K562 (cell line): ENCODE data around the gene IL10RB. TPM values are rescaled to one million over a fixed set of nuclear protein-coding genes. Genes with fewer than 3 reads are reported as not detected.
A peak's percentile ranks its signal among the peaks of the same experiment; 100 is the strongest.

Source experiments
- CBX8 ChIP-seq: fragments of 200-600 bp; sonication (generic); IDR thresholded peaks from 2 replicates; pipeline ENCODE4 v1.6.1; 2012; ENCODE audit warnings: borderline replicate concordance, mixed run types, low read depth, mild to moderate bottlenecking, moderate library complexity, mixed read lengths, low read length, control low read depth, inconsistent platforms; ENCODE audit not compliant: poor library complexity, severe bottlenecking; ENCODE audit errors: extremely low read depth
- GATAD2A ChIP-seq: fragments of 450-650 bp; IDR thresholded peaks from 2 replicates; pipeline ENCODE4 v1.6.1; 2017
- LARP7 ChIP-seq: fragments of 450-650 bp; IDR thresholded peaks from 2 replicates; pipeline ENCODE4 v1.6.1; 2016
- MGA ChIP-seq: fragments of 450-650 bp; IDR thresholded peaks from 2 replicates; pipeline ENCODE4 v1.6.1; 2016; ENCODE audit warnings: mild to moderate bottlenecking, moderate library complexity
- NFYB ChIP-seq: IDR thresholded peaks from 2 replicates; pipeline ENCODE4 v1.6.1; 2011; ENCODE audit warnings: mild to moderate bottlenecking, moderate library complexity; ENCODE audit not compliant: insufficient read length; ENCODE audit errors: extremely low read depth
- PATZ1 ChIP-seq: fragments of 250-450 bp; sonication (Bioruptor Pico); IDR thresholded peaks from 2 replicates; pipeline ENCODE4 v1.5.0; 2020; ENCODE audit warnings: mild to moderate bottlenecking, borderline replicate concordance
- RFX5 ChIP-seq: IDR thresholded peaks from 2 replicates; pipeline ENCODE4 v1.6.1; 2011; ENCODE audit warnings: low read depth, mild to moderate bottlenecking, improper control_type of control experiment, low read length
- SMAD4 ChIP-seq: fragments of 250-450 bp; sonication (Bioruptor Pico); conservative IDR thresholded peaks from 2 replicates; pipeline ENCODE4 v1.8.0; 2021; ENCODE audit warnings: inconsistent platforms, mild to moderate bottlenecking, moderate library complexity
- SNRNP70 ChIP-seq: fragments of 200-400 bp; formaldehyde crosslinking; optimal IDR thresholded peaks from 2 replicates; pipeline ENCODE3; 2017; ENCODE audit warnings: low read depth, low read length
- SUPT5H ChIP-seq: fragments of 450-650 bp; IDR thresholded peaks from 2 replicates; pipeline ENCODE4 v1.6.1; 2016
- ZNF740 ChIP-seq, 3 experiments: fragments of 200-800 bp in 1 of 3; sonication (Bioruptor generic) in 1 of 3; sonication (generic) in 1 of 3; formaldehyde crosslinking in 1 of 3; IDR thresholded peaks; 2 replicates each; pipeline versions ENCODE4 v1.6.1 to v1.8.0; 2016 to 2022; ENCODE audit warnings: mild to moderate bottlenecking in 2 of 3, missing compliant biosample characterization in 2 of 3, missing genetic modification characterization in 2 of 3, missing genetic modification reagents in 1 of 3
- polyA plus RNA-seq, 8 experiments: library from polyadenylated mRNA; depleted of rRNA in 4 of 8; stranded (reverse) in 5 of 8; unstranded in 3 of 8; fragments of >200 nt; fragmentation: Nextera tagmentation in 2 of 8; fragmentation: Illumina TruSeq in 1 of 8; extraction: Ambion mirVana in 2 of 8; extraction: Trizol in 1 of 8; gene quantifications; 2 replicates each; pipeline versions ENCODE4 v1.2.1 to v1.2.3, GENCODE V29; 2011 to 2014; ENCODE audit warnings: inconsistent platforms in 1 of 8, missing spikeins in 1 of 8
- total RNA-seq, 7 experiments: library from RNA; depleted of rRNA in 6 of 7; stranded (reverse); fragments of >200 nt in 6 of 7; fragmentation: Illumina TruSeq in 2 of 7; extraction: Trizol in 2 of 7; gene quantifications; 2 replicates each; pipeline versions ENCODE4 v1.2.1 to v1.2.3, GENCODE V29; 2011 to 2021; ENCODE audit warnings: low replicate concordance in 1 of 7

IL10RB gene
- total and polyA plus RNA-seq, 9 of the 15 experiments (the other 6 are each of a cell fraction or from before 2014, with no cell fraction given) = 10.9 to 33.8 (median 23.0) TPM

GRCh38 chr21:33324291-33325221, 58.4 kb downstream of the IL10RB start, which contains the start of gene IFNAR1 (continued):
- TF ChIP-seq NFYB (no peak), MGA (peak; percentile 91), PATZ1 (peak; percentile 84; the same call in 1 of the 2 replicates), RFX5 (no peak), ZNF740 (CRISPR knock-in tag; IDR thresholded peaks at IDR 0.05) (peak; percentile 57; the same call in 1 of the 2 replicates), ZNF740 (tag; IDR thresholded peaks at IDR 0.05) (no peak), SMAD4 (CRISPR knock-in tag) (peak; percentile 13; the same call in 1 of the 2 replicates), LARP7 (peak; percentile 84), CBX8 (no peak), SNRNP70 (no peak), SUPT5H (peak; percentile 98), GATAD2A (0 out of 2 replicates have a peak, but pooled peaks have one; percentile 22)
